K562 (cell line): Measurements from ENCODE around the gene DCAF11. TPM values are rescaled to one million over a fixed set of nuclear protein-coding genes. Genes with fewer than 3 reads are reported as not detected.

Experiments used
- KDM4B ChIP-seq, 2 experiments: fragments of 450-650 bp in 1 of 2; sonication (generic) in 1 of 2; IDR thresholded peaks; 2 replicates each; pipeline ENCODE4 v1.6.1; 2016 to 2017; ENCODE audit warnings: borderline replicate concordance in 2 of 2, antibody characterized with exemption in 1 of 2, low read depth in 1 of 2, mild to moderate bottlenecking in 1 of 2
- SMAD1 ChIP-seq: fragments of 150-350 bp; IDR thresholded peaks from 2 replicates; pipeline ENCODE4 v1.6.1; 2014; ENCODE audit warnings: low read length, low read depth; ENCODE audit not compliant: partially characterized antibody
- SRSF1 ChIP-seq: fragments of 200-400 bp; formaldehyde crosslinking; IDR thresholded peaks from 2 replicates; pipeline ENCODE4 v1.6.1; 2017; ENCODE audit warnings: mild to moderate bottlenecking, low read depth, low read length, moderate library complexity
- TGIF2 ChIP-seq: sonication (generic); formaldehyde crosslinking; IDR thresholded peaks from 2 replicates; pipeline ENCODE4 v1.8.1; 2022; ENCODE audit warnings: mild to moderate bottlenecking, missing genetic modification reagents, moderate library complexity
- ZNF217 ChIP-seq: sonication (generic); formaldehyde crosslinking; IDR thresholded peaks from 2 replicates; pipeline ENCODE4 v1.8.0; 2022; ENCODE audit warnings: mild to moderate bottlenecking, missing genetic modification reagents
- ZNF263 ChIP-seq: sonication (generic); formaldehyde crosslinking; IDR thresholded peaks from 2 replicates; pipeline ENCODE4 v1.8.0; 2022; ENCODE audit warnings: mild to moderate bottlenecking, missing genetic modification reagents, borderline replicate concordance
- ZNF609 ChIP-seq: sonication (generic); formaldehyde crosslinking; IDR thresholded peaks from 2 replicates; pipeline ENCODE4 v1.8.1; 2023; ENCODE audit warnings: missing genetic modification reagents, mild to moderate bottlenecking, borderline replicate concordance
- polyA plus RNA-seq, 8 experiments: library from polyadenylated mRNA; depleted of rRNA in 4 of 8; stranded (reverse) in 5 of 8; unstranded in 3 of 8; fragments of >200 nt; fragmentation: Nextera tagmentation in 2 of 8; fragmentation: Illumina TruSeq in 1 of 8; extraction: Ambion mirVana in 2 of 8; extraction: Trizol in 1 of 8; gene quantifications; 2 replicates each; pipeline versions ENCODE4 v1.2.1 to v1.2.3, GENCODE V29; 2011 to 2014; ENCODE audit warnings: inconsistent platforms in 1 of 8, missing spikeins in 1 of 8
- total RNA-seq, 7 experiments: library from RNA; depleted of rRNA in 6 of 7; stranded (reverse); fragments of >200 nt in 6 of 7; fragmentation: Illumina TruSeq in 2 of 7; extraction: Trizol in 2 of 7; gene quantifications; 2 replicates each; pipeline versions ENCODE4 v1.2.1 to v1.2.3, GENCODE V29; 2011 to 2021; ENCODE audit warnings: low replicate concordance in 1 of 7
- TF ChIP-seq, protein P1 (sequence below): sonication (generic); formaldehyde crosslinking; IDR thresholded peaks from 2 replicates; pipeline ENCODE4 v1.8.1; 2023; ENCODE audit warnings: mild to moderate bottlenecking, missing genetic modification reagents
- TF ChIP-seq, protein P2 (sequence below): fragments of 250-450 bp; sonication (Bioruptor Pico); IDR thresholded peaks from 2 replicates; pipeline ENCODE4 v1.6.1; 2021; ENCODE audit warnings: mild to moderate bottlenecking

DCAF11 gene
- total and polyA plus RNA-seq, 9 of the 15 experiments (the other 6 are each of a cell fraction or from before 2014, with no cell fraction given): 8.5 to 46.2 (median 36.4) TPM

- TF ChIP-seq ZNF609: no peak
- TF ChIP-seq SRSF1: no peak
- TF ChIP-seq SMAD1: no peak
- no peak for TF ChIP-seq ZNF217
- TF ChIP-seq TGIF2 (CRISPR knock-in tag): no peak
- TF ChIP-seq, protein P1, sequence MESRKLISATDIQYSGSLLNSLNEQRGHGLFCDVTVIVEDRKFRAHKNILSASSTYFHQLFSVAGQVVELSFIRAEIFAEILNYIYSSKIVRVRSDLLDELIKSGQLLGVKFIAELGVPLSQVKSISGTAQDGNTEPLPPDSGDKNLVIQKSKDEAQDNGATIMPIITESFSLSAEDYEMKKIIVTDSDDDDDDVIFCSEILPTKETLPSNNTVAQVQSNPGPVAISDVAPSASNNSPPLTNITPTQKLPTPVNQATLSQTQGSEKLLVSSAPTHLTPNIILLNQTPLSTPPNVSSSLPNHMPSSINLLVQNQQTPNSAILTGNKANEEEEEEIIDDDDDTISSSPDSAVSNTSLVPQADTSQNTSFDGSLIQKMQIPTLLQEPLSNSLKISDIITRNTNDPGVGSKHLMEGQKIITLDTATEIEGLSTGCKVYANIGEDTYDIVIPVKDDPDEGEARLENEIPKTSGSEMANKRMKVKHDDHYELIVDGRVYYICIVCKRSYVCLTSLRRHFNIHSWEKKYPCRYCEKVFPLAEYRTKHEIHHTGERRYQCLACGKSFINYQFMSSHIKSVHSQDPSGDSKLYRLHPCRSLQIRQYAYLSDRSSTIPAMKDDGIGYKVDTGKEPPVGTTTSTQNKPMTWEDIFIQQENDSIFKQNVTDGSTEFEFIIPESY (CRISPR knock-in tag): no peak
- TF ChIP-seq ZNF263 (CRISPR knock-in tag): 0 out of 2 replicates have a peak, but pooled peaks have one; percentile 44
- TF ChIP-seq, protein P2, sequence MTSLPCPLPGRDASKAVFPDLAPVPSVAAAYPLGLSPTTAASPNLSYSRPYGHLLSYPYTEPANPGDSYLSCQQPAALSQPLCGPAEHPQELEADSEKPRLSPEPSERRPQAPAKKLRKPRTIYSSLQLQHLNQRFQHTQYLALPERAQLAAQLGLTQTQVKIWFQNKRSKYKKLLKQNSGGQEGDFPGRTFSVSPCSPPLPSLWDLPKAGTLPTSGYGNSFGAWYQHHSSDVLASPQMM (CRISPR knock-in tag): no peak
- TF ChIP-seq KDM4B (IDR thresholded peaks at IDR 0.05; ENCODE audit: borderline replicate concordance in 2 of 2, low read depth in 1 of 2): no peak
Observed at GRCh38 chr14:24135834-24136683, 21.5 kb downstream of the DCAF11 start, which contains the start of gene PSME1 (continued).
